SK-N-DZ (cell line): ENCODE results near the gene CELA2B.
A peak's percentile ranks its signal among the peaks of the same experiment; 100 is the strongest.
"Not testable (repeated sequence)": the region's sequence is repeated elsewhere in the genome, so short reads cannot be mapped to it uniquely, and the experiment has no call there.

Experiments
- DNase-seq: peaks from one replicate; pipeline ENCODE4 v3.0.0-alpha.2; 2015; ENCODE audit warnings: low spot score

Gene CELA2B

GRCh38 chr1:15466955-15467625 lies 8.8 kb upstream of the CELA2B start:
- not testable (repeated sequence) for DNase-seq

DNA sequence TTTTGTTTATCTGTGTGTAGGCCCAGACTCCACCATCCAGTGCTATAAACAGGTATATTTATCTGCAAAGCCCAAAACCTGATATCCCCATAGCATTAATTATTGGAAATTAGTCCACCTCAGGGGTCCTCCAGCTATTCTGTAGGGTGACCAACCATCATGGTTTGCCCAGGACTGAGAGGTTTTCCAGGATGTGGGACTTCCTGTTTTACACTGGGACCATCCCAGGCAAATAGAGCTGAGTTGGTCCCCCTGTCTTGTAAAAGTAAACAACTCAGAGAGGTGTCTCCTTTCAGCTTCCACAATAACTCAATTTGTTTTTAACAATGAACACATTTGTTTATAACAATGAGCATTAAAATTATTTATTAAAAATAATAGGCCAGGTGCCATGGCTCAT lies 7.8 kb upstream of the CELA2B start:
- no peak for DNase-seq

DNA sequence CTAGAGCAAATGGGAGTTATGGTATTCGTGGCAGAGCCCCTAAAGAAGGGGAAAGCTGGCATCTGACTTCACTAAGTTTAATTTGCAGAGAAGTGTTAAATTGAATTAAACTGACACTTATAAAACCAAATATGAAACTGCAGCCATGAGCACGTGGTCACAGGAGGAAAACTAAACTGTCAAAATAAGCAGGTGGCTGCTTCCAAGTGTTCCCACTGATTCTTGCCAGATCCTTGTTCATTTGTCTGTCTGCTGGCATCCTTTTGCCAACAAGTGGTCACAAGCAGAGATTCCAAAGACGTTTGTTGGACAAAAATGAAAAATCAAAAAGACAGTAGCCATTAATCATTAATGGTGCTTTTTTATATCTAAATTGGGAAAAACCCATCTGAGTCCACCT lies 6.5 kb upstream of the CELA2B start:
- DNase-seq, result no peak

DNA sequence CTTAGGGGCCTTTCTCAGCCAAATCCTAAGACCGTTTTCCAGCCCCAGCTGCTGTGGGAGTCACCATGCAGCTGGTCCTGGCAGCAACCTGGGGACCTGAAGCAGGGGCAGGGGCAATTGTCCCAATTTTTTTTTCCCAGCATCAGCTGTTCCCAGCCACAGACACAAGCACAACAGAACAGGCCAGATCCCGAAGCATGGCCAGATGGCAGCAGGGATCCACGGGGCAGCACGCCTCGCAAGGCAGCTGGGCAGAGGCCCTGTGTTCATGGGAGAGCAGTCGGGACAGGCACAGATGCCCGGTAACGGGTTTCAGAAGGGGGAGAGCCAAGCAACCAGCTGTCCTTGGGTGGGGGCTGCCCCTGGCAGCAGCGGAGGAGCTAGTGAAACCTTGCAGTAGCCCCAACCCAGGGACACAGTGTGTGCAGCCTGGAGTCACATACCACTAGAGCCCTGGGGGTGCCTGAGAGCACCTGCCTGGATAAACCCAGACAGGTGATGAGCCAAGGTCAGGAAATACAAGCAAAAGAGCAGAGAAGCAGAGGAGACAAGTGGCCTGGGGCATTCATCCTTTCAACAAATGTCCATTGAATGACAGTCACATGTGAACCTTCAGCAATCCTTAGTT lies 6.0 kb upstream of the CELA2B start:
- not testable (repeated sequence) for DNase-seq

GRCh38 chr1:15471067-15471466 lies 4.8 kb upstream of the CELA2B start:
- not testable (repeated sequence) for DNase-seq

- not testable (repeated sequence) for DNase-seq
Measured at GRCh38 chr1:15471723-15472122, 4.2 kb upstream of the CELA2B start.

DNA sequence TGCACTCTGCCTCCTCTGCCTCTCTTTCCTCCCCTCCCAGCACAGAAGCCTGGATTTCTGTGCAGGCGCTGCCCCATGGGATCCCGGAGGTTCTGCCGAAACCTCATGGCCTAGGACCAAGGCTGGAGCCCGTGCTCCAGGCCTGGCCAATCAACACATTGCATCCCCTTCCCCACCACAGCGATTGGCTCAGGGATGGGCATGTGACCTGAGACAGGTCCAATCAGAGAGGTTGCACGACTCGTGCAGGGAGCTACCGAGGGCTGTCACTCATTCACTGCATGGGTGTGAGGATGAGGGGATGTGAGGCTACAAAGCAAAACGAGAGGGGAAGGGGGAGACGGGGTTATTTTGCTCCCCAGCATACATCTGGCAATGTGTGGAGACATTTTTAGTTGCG lies 3.3 kb upstream of the CELA2B start:
- DNase-seq, result peak; percentile 66

DNA sequence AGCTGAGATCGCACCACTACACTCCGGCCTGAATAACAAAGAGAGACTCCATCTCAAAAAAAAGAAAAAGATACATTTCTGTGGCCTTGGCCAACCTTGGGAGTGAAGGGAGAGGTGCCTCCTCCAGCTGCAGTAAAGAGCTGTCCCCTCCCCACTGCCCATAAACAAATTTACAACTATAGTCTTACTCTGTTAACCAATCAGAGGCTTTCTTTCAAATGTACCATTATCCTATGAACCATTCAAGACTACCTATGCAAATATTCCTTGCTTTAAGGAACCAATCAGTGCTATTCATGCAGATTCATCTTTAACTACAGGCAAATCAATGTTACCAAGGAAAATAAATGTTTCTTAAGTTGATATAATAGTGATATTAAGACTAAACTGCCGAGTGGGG lies 1.0 kb downstream of the CELA2B start:
- DNase-seq, result no peak

DNA sequence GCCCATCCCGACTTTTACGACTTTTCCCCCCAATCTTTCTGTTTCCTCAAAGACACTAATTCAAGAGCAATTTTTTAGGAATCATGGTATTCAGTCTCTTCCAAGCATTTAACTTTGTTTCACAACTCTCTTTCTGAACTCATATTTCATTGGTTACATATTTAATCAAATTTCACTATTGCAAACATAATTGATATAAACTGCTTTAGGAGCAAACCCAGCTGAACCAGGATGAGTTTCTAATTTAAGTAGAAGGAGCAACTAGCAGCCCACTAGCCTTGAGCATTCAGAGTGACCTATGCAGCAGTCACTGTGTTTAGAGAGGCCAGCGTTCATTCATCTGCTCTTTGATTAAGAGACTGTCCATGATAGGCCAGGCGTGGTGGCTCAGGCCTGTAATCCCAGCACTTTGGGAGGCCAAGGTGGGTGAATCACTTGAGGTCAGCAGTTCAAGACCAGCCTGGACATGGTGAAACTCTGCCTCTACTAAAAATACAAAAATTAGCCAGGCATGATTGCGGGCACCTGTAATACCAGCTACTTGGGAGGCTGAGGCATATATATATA lies 1.8 kb downstream of the CELA2B start:
- no peak for DNase-seq

- no peak for DNase-seq
Measured at GRCh38 chr1:15479654-15480347, 3.9 kb downstream of the CELA2B start.

DNA sequence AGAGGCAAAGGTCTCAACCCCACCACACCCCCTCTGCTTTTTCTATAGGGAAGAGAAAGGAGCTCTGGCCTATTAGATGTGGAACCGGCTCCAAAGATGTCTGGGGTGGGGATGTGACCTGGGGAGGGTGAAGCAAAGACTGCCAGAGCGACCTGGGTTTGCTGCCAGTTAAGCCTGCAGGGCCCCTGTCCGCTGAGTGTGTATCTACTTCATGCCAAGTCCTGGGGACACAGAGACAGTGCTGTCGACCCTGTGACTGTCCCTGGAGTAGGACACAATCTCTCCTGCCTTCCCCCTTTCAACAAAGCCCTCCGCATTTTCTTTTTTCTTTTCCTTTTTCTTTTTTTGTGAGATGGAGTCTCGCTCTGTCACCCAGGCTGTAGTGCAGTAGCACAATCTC lies 6.6 kb downstream of the CELA2B start:
- not testable (repeated sequence) for DNase-seq

DNA sequence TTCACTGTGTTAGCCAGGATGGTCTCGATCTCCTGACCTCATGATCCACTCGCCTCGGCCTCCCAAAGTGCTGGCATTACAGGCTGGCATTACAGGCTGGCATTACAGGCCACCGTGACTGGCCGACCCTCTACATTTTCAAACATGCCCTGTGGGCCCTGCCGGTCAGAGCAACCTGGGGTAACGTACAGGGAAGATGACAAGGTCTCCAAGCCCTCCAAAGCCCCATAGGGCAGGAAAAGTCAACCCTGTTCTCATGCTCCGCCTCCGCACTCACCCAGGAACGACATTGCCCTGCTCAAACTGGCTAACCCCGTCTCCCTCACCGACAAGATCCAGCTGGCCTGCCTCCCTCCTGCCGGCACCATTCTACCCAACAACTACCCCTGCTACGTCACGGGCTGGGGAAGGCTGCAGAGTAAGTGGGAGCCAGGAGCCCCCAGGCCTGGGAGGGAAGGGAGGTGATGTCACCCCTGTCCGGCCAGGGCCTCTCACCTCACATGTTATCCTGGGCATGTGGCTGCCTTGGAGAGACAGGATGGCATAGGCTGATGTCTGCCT lies 7.2 kb downstream of the CELA2B start:
- DNase-seq, result not testable (repeated sequence)

- DNase-seq, result no peak
Measured at GRCh38 chr1:15483971-15484370, 8.1 kb downstream of the CELA2B start.

GRCh38 chr1:15484443-15484842 lies 8.5 kb downstream of the CELA2B start:
- not testable (repeated sequence) for DNase-seq

DNA sequence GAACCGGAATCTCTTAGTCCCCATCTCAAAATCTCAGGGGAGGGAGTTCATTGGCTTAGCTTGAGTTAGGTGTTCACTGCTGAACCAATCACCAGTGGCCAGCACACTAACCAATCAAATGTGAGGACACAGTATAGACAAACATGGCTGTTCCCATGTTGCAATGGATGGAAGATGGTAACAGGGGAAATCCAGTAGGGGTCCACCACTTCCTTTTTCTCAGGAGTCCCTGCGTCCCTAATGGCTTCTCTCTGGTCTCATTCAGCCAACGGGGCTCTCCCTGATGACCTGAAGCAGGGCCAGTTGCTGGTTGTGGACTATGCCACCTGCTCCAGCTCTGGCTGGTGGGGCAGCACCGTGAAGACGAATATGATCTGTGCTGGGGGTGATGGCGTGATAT lies 9.7 kb downstream of the CELA2B start:
- no peak for DNase-seq

DNA sequence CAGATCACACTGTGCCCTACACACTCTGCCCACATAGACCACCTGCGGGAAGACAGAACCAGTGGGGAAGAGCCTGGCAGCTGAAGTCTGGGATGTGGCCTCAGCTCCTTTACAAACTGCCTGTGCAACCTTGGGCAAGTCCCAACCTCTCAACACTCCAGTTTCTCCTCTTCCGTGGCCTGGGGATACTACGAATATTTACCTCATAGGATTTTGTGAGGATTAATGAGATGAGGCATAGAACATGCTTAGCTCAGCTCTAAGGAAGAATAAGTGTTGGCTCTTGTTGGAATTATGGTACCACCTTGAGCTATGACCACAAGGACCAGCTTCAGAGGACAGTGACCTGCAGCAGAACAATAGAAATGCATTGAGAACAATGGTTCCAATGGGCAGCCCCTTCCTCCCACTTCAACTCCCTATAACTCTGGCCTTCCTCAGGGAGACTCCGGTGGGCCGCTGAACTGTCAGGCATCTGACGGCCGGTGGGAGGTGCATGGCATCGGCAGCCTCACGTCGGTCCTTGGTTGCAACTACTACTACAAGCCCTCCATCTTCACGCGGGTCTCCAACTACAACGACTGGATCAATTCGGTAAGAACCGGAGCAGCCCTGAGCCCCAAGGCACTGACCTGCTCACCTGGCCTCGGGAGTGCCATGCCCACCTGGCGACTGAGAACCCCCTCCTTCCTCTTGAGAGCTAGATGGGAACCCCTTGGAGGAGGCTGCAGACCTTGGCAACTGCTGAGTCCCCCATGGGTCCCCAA lies 11.1 kb downstream of the CELA2B start:
- DNase-seq, result not testable (repeated sequence)

DNA sequence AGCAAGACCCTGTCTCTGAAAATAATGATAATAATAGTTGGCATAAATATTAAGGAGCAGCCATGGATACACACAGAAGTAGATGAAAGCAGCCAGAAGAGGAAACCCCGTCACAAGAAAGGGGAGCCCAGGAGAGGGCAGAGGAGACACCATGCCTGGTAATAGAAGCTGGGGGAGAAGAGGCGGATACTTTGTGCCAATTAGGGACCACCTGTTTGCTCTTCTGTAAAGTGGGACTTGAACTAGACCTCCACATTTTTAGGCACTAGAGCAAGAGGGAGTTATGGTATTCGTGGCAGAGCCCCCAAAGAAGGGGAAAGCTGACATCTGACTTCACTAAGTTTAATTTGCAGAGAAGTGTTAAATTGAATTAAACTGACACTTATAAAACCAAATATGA lies 12.5 kb downstream of the CELA2B start:
- no peak for DNase-seq

- peak; percentile 26 for DNase-seq
Measured at GRCh38 chr1:15489052-15489736, 13.3 kb downstream of the CELA2B start.

- not testable (repeated sequence) for DNase-seq
Measured at GRCh38 chr1:15491010-15491409, 15.1 kb downstream of the CELA2B start.

GRCh38 chr1:15492596-15492995 lies 16.7 kb downstream of the CELA2B start:
- peak; percentile 35 for DNase-seq

DNA sequence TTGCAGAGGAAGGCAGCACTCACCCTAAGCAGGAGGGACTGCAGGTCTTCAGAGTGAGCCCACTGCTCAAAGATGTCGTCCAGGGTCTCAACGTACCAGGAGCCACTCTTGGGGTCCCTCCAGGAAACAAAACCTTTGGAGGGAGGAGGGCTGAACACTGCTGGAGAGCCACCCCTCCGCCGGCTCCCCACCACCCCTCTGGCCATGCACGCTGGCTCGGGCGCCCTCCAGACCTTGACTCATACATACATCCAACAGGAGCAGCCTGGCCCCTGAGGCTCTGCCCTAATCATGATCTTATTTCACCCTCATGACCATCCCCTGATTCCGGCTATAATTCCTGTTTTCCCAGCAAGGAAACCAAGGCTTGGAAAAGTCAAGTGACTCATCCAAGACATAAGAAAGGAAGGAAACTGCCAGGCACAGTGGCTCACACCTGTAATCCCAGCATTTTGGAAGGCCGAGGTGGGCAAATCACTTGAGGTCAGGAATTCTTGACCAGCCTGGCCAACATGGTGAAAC lies 18.0 kb downstream of the CELA2B start:
- DNase-seq, result no peak
